ENCODE data around the gene LGALS7B.

LGALS7B gene

GRCh38 chr19:38766276-38767047 lies 22.5 kb upstream of the LGALS7B start (continued):
- TF ChIP-seq, protein P1, sequence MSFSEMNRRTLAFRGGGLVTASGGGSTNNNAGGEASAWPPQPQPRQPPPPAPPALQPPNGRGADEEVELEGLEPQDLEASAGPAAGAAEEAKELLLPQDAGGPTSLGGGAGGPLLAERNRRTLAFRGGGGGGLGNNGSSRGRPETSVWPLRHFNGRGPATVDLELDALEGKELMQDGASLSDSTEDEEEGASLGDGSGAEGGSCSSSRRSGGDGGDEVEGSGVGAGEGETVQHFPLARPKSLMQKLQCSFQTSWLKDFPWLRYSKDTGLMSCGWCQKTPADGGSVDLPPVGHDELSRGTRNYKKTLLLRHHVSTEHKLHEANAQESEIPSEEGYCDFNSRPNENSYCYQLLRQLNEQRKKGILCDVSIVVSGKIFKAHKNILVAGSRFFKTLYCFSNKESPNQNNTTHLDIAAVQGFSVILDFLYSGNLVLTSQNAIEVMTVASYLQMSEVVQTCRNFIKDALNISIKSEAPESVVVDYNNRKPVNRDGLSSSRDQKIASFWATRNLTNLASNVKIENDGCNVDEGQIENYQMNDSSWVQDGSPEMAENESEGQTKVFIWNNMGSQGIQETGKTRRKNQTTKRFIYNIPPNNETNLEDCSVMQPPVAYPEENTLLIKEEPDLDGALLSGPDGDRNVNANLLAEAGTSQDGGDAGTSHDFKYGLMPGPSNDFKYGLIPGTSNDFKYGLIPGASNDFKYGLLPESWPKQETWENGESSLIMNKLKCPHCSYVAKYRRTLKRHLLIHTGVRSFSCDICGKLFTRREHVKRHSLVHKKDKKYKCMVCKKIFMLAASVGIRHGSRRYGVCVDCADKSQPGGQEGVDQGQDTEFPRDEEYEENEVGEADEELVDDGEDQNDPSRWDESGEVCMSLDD (tag by site-specific recombination; IDR thresholded peaks at IDR 0.05): no peak
- TF ChIP-seq ZNF830 (tag by site-specific recombination; IDR thresholded peaks at IDR 0.05; ENCODE audit: low read depth) (no peak), ZNF140 (tag by site-specific recombination; IDR thresholded peaks at IDR 0.05) (peak; percentile 96), OVOL3 (tag by site-specific recombination; IDR thresholded peaks at IDR 0.05) (0 out of 2 replicates have a peak, but pooled peaks have one; percentile 55), ZNF423 (tag by site-specific recombination; IDR thresholded peaks at IDR 0.05) (no peak), ZBTB8A (tag by site-specific recombination; IDR thresholded peaks at IDR 0.05) (peak; percentile 86), ZNF324 (tag by site-specific recombination; IDR thresholded peaks at IDR 0.05) (no peak), ZSCAN4 (tag by site-specific recombination; IDR thresholded peaks at IDR 0.05) (0 out of 2 replicates have a peak, but pooled peaks have one; percentile 16), ZNF280D (tag by site-specific recombination; IDR thresholded peaks at IDR 0.05) (no peak), ZNF776 (tag by site-specific recombination; IDR thresholded peaks at IDR 0.05; ENCODE audit: borderline replicate concordance) (no peak), KLF10 (tag by site-specific recombination; IDR thresholded peaks at IDR 0.05) (no peak), ZNF433 (tag by site-specific recombination; IDR thresholded peaks at IDR 0.05; ENCODE audit: low read depth) (peak; percentile 94), ZNF792 (tag by site-specific recombination; IDR thresholded peaks at IDR 0.05) (no peak), ZNF692 (tag by site-specific recombination; IDR thresholded peaks at IDR 0.05) (no peak), IKZF3 (tag by site-specific recombination; IDR thresholded peaks at IDR 0.05) (no peak), ZNF10 (tag by site-specific recombination; IDR thresholded peaks at IDR 0.05) (no peak; the same call in 1 of the 2 replicates), ZNF214 (tag by site-specific recombination; IDR thresholded peaks at IDR 0.05; ENCODE audit: borderline replicate concordance) (peak; percentile 19; the same call in 1 of the 2 replicates), HOXD13 (CRISPR knock-in tag; IDR thresholded peaks at IDR 0.05; ENCODE audit: borderline replicate concordance) (no peak), ZNF629 (tag by site-specific recombination; IDR thresholded peaks at IDR 0.05) (peak; percentile 74), ZNF184 (tag by site-specific recombination; IDR thresholded peaks at IDR 0.05) (no peak), YY1 (tag by site-specific recombination; IDR thresholded peaks at IDR 0.05) (no peak)
- TF ChIP-seq, protein P2, sequence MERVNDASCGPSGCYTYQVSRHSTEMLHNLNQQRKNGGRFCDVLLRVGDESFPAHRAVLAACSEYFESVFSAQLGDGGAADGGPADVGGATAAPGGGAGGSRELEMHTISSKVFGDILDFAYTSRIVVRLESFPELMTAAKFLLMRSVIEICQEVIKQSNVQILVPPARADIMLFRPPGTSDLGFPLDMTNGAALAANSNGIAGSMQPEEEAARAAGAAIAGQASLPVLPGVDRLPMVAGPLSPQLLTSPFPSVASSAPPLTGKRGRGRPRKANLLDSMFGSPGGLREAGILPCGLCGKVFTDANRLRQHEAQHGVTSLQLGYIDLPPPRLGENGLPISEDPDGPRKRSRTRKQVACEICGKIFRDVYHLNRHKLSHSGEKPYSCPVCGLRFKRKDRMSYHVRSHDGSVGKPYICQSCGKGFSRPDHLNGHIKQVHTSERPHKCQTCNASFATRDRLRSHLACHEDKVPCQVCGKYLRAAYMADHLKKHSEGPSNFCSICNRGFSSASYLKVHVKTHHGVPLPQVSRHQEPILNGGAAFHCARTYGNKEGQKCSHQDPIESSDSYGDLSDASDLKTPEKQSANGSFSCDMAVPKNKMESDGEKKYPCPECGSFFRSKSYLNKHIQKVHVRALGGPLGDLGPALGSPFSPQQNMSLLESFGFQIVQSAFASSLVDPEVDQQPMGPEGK (tag by site-specific recombination; IDR thresholded peaks at IDR 0.05): no peak
- TF ChIP-seq, protein P3, sequence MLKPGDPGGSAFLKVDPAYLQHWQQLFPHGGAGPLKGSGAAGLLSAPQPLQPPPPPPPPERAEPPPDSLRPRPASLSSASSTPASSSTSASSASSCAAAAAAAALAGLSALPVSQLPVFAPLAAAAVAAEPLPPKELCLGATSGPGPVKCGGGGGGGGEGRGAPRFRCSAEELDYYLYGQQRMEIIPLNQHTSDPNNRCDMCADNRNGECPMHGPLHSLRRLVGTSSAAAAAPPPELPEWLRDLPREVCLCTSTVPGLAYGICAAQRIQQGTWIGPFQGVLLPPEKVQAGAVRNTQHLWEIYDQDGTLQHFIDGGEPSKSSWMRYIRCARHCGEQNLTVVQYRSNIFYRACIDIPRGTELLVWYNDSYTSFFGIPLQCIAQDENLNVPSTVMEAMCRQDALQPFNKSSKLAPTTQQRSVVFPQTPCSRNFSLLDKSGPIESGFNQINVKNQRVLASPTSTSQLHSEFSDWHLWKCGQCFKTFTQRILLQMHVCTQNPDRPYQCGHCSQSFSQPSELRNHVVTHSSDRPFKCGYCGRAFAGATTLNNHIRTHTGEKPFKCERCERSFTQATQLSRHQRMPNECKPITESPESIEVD (tag by site-specific recombination; IDR thresholded peaks at IDR 0.05): no peak
- TF ChIP-seq, protein P4, sequence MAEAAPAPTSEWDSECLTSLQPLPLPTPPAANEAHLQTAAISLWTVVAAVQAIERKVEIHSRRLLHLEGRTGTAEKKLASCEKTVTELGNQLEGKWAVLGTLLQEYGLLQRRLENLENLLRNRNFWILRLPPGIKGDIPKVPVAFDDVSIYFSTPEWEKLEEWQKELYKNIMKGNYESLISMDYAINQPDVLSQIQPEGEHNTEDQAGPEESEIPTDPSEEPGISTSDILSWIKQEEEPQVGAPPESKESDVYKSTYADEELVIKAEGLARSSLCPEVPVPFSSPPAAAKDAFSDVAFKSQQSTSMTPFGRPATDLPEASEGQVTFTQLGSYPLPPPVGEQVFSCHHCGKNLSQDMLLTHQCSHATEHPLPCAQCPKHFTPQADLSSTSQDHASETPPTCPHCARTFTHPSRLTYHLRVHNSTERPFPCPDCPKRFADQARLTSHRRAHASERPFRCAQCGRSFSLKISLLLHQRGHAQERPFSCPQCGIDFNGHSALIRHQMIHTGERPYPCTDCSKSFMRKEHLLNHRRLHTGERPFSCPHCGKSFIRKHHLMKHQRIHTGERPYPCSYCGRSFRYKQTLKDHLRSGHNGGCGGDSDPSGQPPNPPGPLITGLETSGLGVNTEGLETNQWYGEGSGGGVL (tag by site-specific recombination; IDR thresholded peaks at IDR 0.05): no peak
